ENCODE results near the gene FBXO42.

DNA sequence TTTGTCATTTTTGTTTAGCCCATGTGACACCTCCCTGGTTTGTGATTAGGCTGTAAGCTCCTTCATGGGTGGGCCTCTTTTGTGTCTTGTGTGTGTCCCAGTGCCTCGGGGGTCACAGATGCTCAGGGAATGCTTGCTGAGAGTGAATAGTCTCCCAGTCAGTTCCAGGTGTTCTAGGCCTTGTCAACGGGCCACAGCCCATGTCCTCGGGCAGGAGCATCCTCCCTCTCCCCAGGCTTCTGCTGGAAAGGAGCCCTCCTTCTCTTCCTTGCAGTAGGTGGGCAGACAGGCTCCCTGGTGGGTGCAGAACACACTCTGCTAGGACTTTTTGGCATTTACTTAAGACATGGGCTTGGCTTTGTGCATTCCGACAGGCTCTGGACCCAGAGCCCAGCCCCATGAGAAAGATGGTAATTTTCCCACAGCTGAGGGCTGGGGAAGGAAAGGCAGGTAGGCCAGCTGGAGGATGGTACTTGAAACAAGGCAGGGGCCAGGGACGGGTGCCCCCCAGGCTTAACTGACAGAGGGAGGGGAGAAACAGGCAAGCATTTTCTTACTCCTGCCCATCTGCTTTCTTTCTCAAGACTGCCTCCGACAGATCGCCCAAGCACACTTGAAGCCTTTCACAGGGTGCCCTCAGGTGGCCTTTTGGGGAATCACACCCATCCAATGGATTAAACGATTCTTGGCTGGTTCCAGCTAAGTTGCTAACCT is 108.2 kb downstream of the FBXO42 start:
- peak; percentile 81 for TF ChIP-seq CTCF (IDR thresholded peaks at IDR 0.05; ENCODE audit: low read length)
- TF ChIP-seq EZH2 (IDR thresholded peaks at IDR 0.05; ENCODE audit: borderline replicate concordance, low read length), result no peak

Measured in OCI-LY1 (cell line).